MM.1S (cell line): ENCODE measurements around the gene CXADR.

Experiments used
- EZH2 ChIP-seq: fragments of 300-600 bp; sonication (generic); optimal IDR thresholded peaks from 2 replicates; pipeline ENCODE3; 2017; ENCODE audit warnings: low read depth, mild to moderate bottlenecking, antibody characterized with exemption, low read length, mixed read lengths
- EZH2phosphoT487 ChIP-seq: fragments of 300-600 bp; sonication (generic); IDR thresholded peaks from 2 replicates; pipeline ENCODE4 v1.6.1; 2018; ENCODE audit warnings: antibody characterized with exemption, low read length
- TF ChIP-seq, protein P1 (sequence below): fragments of 300-600 bp; sonication (generic); IDR thresholded peaks from 2 replicates; pipeline ENCODE4 v1.5.1; 2016; ENCODE audit warnings: antibody characterized with exemption, low read length, mixed read lengths

DNA sequence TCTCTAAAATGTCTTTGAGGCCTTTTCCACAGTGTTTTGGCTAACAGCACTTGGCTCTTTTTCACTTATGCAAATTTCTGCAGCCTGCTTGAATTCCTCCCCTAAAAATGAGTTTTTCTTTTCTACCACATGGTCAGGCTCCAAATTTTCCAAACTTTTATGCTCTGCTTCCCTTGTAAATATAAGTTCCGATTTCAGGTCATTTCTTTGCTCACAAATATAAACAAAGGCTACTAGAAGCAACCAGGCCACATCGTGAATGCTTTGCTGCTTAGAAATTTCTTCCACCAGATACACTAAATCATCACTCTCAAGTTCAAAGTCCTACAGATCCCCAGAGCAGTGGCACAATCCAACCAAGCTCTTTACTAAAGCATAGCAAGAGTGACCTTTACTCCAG, 128.0 kb downstream of the CXADR start:
- TF ChIP-seq EZH2phosphoT487: no peak
- TF ChIP-seq, protein P1, sequence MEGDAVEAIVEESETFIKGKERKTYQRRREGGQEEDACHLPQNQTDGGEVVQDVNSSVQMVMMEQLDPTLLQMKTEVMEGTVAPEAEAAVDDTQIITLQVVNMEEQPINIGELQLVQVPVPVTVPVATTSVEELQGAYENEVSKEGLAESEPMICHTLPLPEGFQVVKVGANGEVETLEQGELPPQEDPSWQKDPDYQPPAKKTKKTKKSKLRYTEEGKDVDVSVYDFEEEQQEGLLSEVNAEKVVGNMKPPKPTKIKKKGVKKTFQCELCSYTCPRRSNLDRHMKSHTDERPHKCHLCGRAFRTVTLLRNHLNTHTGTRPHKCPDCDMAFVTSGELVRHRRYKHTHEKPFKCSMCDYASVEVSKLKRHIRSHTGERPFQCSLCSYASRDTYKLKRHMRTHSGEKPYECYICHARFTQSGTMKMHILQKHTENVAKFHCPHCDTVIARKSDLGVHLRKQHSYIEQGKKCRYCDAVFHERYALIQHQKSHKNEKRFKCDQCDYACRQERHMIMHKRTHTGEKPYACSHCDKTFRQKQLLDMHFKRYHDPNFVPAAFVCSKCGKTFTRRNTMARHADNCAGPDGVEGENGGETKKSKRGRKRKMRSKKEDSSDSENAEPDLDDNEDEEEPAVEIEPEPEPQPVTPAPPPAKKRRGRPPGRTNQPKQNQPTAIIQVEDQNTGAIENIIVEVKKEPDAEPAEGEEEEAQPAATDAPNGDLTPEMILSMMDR: no peak
- no peak for TF ChIP-seq EZH2
